ENCODE results near the gene RSU1.

The RSU1 gene

DNA sequence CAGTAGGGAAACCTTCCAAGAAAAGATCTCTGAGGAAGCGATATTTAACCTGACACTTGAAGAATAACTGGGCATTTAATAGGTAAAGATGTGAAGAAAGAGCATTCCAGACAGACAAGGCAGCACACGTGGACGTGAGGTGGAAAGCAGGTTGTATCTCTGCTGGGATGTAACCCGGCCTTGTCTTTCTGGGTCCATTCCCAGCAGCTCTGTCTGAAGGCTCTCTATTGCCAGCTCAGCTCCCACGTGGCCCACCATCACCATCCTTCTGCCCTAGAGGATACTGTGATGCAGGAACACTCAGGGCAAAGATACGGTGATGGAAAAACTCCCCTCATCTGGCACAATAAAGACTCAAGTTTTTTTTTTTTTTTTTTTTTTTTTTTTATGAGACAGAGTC, 137.7 kb downstream of the RSU1 start:
- Histone ChIP-seq H3K27ac (ENCODE audit: low read length) (no peak overlapping the region), H3K4me2 (ENCODE audit: insufficient read depth, low read length) (no peak overlapping the region), H2AFZ (ENCODE audit: low read depth, low read length) (no peak overlapping the region), H3K4me3 (ENCODE audit: low read depth in 1 of 2, low read length in 2 of 2) (no peak overlapping the region), H3K9ac (ENCODE audit: low read depth, low read length) (no peak overlapping the region), H3K27me3 (ENCODE audit: insufficient read depth, low read length, poor library complexity) (no peaks in the 10 kb centered on the region), H4K20me1 (ENCODE audit: insufficient read depth, low read length) (no peaks in the 10 kb centered on the region), H3K36me3 (ENCODE audit: insufficient read depth, low read length) (no peaks in the 10 kb centered on the region), H3K9me3 (ENCODE audit: insufficient read depth, low read length, severe bottlenecking) (no peaks in the 10 kb centered on the region), H3K4me1 (ENCODE audit: insufficient read depth, low read length) (no peaks in the 10 kb centered on the region), H3K79me2 (ENCODE audit: insufficient read depth, low read length) (no peaks in the 10 kb centered on the region)
- ATAC-seq (ENCODE audit: insufficient read depth, low read depth) (no peak), DNase-seq (no peak)
- TF ChIP-seq, protein P1, sequence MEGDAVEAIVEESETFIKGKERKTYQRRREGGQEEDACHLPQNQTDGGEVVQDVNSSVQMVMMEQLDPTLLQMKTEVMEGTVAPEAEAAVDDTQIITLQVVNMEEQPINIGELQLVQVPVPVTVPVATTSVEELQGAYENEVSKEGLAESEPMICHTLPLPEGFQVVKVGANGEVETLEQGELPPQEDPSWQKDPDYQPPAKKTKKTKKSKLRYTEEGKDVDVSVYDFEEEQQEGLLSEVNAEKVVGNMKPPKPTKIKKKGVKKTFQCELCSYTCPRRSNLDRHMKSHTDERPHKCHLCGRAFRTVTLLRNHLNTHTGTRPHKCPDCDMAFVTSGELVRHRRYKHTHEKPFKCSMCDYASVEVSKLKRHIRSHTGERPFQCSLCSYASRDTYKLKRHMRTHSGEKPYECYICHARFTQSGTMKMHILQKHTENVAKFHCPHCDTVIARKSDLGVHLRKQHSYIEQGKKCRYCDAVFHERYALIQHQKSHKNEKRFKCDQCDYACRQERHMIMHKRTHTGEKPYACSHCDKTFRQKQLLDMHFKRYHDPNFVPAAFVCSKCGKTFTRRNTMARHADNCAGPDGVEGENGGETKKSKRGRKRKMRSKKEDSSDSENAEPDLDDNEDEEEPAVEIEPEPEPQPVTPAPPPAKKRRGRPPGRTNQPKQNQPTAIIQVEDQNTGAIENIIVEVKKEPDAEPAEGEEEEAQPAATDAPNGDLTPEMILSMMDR (IDR thresholded peaks at IDR 0.05; ENCODE audit: borderline replicate concordance, extremely low read depth, low read length, poor library complexity, severe bottlenecking) = no peak
- no peak for TF ChIP-seq EZH2 (IDR thresholded peaks at IDR 0.05; ENCODE audit: borderline replicate concordance, low read depth, low read length, severe bottlenecking)

DNA sequence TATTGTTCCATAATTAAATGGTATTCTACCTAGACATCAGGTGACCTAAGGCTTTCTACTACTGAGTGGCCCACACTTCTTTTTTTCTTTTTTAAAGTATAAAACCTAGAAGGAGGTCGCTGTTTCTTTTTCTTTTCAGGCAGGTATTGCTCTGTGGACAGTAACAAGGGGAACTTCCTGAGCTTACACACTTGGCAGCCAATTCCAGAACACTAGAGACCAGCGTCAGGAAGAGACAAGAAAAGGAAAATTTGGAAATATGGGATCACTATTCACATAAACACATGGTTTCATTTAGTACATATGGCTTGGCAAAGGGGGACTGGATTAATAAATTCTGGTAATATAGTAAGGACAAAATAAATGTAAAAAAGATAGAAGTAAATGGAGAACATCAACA, 141.9 kb downstream of the RSU1 start:
- no peak for ATAC-seq (ENCODE audit: insufficient read depth, low read depth)
- no peak overlapping the region for H3K9ac ChIP-seq (ENCODE audit: low read depth, low read length)
- no peaks in the 10 kb centered on the region for H3K27me3 ChIP-seq (ENCODE audit: insufficient read depth, low read length, poor library complexity)
- H2AFZ ChIP-seq (ENCODE audit: low read depth, low read length) = no peak overlapping the region
- H3K27ac ChIP-seq (ENCODE audit: low read length) = no peak overlapping the region
- H3K9me3 ChIP-seq (ENCODE audit: insufficient read depth, low read length, severe bottlenecking) = no peaks in the 10 kb centered on the region
- no peak for TF ChIP-seq EZH2 (IDR thresholded peaks at IDR 0.05; ENCODE audit: borderline replicate concordance, low read depth, low read length, severe bottlenecking)
- TF ChIP-seq, protein P1 (IDR thresholded peaks at IDR 0.05; ENCODE audit: borderline replicate concordance, extremely low read depth, low read length, poor library complexity, severe bottlenecking) = no peak
- no peaks in the 10 kb centered on the region for H3K4me1 ChIP-seq (ENCODE audit: insufficient read depth, low read length)
- H3K36me3 ChIP-seq (ENCODE audit: insufficient read depth, low read length) = no peaks in the 10 kb centered on the region
- H3K79me2 ChIP-seq (ENCODE audit: insufficient read depth, low read length) = no peaks in the 10 kb centered on the region
- no peak overlapping the region for H3K4me3 ChIP-seq (ENCODE audit: low read depth in 1 of 2, low read length in 2 of 2)
- 0 out of 2 replicates have a peak, but pooled peaks cover 2% of the 10 kb centered on the region for H4K20me1 ChIP-seq (ENCODE audit: insufficient read depth, low read length)
- DNase-seq = no peak
- no peak overlapping the region for H3K4me2 ChIP-seq (ENCODE audit: insufficient read depth, low read length)

DNA sequence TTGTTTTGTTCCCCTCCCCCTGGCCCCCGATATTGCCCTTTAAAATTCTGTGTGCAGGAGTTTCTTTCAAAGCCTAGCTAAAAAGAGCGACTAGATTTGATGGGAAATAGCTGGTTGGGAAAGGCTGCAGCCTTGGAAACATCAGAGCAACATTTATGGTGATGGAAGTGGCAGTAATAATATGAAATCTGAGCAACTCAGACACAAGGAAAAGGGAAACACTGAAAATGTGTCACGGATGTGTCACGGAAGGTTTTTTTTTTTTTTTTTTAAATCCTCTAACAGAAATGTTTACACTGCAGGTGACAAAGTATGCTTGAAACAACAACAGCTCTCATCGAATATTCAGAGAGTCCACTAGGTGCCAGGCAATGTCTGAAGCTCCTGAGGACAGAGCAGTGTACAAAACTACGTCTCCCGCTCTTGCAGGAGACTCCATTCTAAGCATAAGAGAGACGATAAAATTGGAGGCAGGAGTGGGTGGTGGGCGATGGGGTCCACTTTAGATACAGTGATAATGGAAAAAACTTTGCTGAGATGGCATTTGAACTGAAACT, 143.0 kb downstream of the RSU1 start:
- TF ChIP-seq, protein P1 (IDR thresholded peaks at IDR 0.05; ENCODE audit: borderline replicate concordance, extremely low read depth, low read length, poor library complexity, severe bottlenecking) = no peak
- TF ChIP-seq EZH2 (IDR thresholded peaks at IDR 0.05; ENCODE audit: borderline replicate concordance, low read depth, low read length, severe bottlenecking) = no peak
- H3K4me2 ChIP-seq (ENCODE audit: insufficient read depth, low read length) = no peak overlapping the region
- no peaks in the 10 kb centered on the region for H3K79me2 ChIP-seq (ENCODE audit: insufficient read depth, low read length)
- no peaks in the 10 kb centered on the region for H3K36me3 ChIP-seq (ENCODE audit: insufficient read depth, low read length)
- no peak overlapping the region for H3K27ac ChIP-seq (ENCODE audit: low read length)
- H3K4me1 ChIP-seq (ENCODE audit: insufficient read depth, low read length) = no peaks in the 10 kb centered on the region
- no peak for DNase-seq
- H3K9ac ChIP-seq (ENCODE audit: low read depth, low read length) = no peak overlapping the region
- no peak for ATAC-seq (ENCODE audit: insufficient read depth, low read depth)
- no peaks in the 10 kb centered on the region for H3K9me3 ChIP-seq (ENCODE audit: insufficient read depth, low read length, severe bottlenecking)
- no peak overlapping the region for H3K4me3 ChIP-seq (ENCODE audit: low read depth in 1 of 2, low read length in 2 of 2)
- H3K27me3 ChIP-seq (ENCODE audit: insufficient read depth, low read length, poor library complexity) = no peaks in the 10 kb centered on the region
- H2AFZ ChIP-seq (ENCODE audit: low read depth, low read length) = no peak overlapping the region
- H4K20me1 ChIP-seq (ENCODE audit: insufficient read depth, low read length) = 0 out of 2 replicates have a peak, but pooled peaks cover 4% of the 10 kb centered on the region
